H1 (cell line): Measurements from ENCODE around the gene HIBCH. TPM values are rescaled to one million over a fixed set of nuclear protein-coding genes. Genes with fewer than 3 reads are reported as not detected.

ENCODE experiments used
- CTCF ChIA-PET: fragments of 300-600 bp; sonication (Branson Sonifier 250); formaldehyde crosslinking; loops from one replicate; lab custom pipeline; 2021; ENCODE audit not compliant: partially characterized antibody; lab: Charles Lee
- POLR2A ChIA-PET: fragments of 300-600 bp; sonication (Branson Sonifier 250); formaldehyde crosslinking; loops from one replicate; lab custom pipeline; 2021; ENCODE audit warnings: inconsistent platforms; ENCODE audit not compliant: partially characterized antibody; lab: Charles Lee
- DNase-seq, 2 experiments: peaks; one replicate each; pipeline versions ENCODE4 v3.0.0 to v3.0.0-alpha.2; 2010 to 2022; ENCODE audit warnings: low spot score in 2 of 2, low read depth in 1 of 2, mixed read lengths in 1 of 2
- FAIRE-seq: peaks from 2 replicates; lab custom pipeline; 2011; peaks lifted over from hg19 to GRCh38; lab: Jason Lieb, UNC
- H2AFZ ChIP-seq: 2 replicates; pipeline ENCODE4 v1.8.1; 2012; ENCODE audit warnings: low read length, inconsistent platforms
- H2AK5ac ChIP-seq: 2 replicates; pipeline ENCODE4 v1.6.1; 2013; ENCODE audit warnings: low read depth, low read length
- H2BK120ac ChIP-seq: replicated peaks from 2 replicates; pipeline ENCODE3; 2013; ENCODE audit warnings: low read depth, low read length, inconsistent platforms
- H2BK12ac ChIP-seq: 2 replicates; pipeline ENCODE4 v1.6.1; 2013; ENCODE audit warnings: low read depth, low read length
- H2BK15ac ChIP-seq: 2 replicates; pipeline ENCODE4 v1.6.1; 2013; ENCODE audit warnings: low read length
- H2BK20ac ChIP-seq: 2 replicates; pipeline ENCODE4 v1.6.1; 2013; ENCODE audit warnings: low read length
- H2BK5ac ChIP-seq: 2 replicates; pipeline ENCODE4 v1.6.1; 2013; ENCODE audit warnings: low read depth, low read length
- H3K14ac ChIP-seq: 2 replicates; pipeline ENCODE4 v1.6.1; 2013; ENCODE audit warnings: inconsistent platforms; ENCODE audit not compliant: insufficient read length
- H3K18ac ChIP-seq: 2 replicates; pipeline ENCODE4 v1.6.1; 2013; ENCODE audit warnings: low read length; ENCODE audit errors: extremely low read depth
- H3K23ac ChIP-seq: 2 replicates; pipeline ENCODE4 v1.6.1; 2013; ENCODE audit warnings: inconsistent platforms; ENCODE audit not compliant: insufficient read length
- H3K23me2 ChIP-seq: 2 replicates; pipeline ENCODE4 v1.6.1; 2013; ENCODE audit warnings: low read depth, low read length
- H3K27ac ChIP-seq: 2 replicates; pipeline ENCODE4 v1.6.1; 2011; ENCODE audit warnings: low read depth, low read length, inconsistent platforms
- H3K27me3 ChIP-seq, 4 experiments: replicated peaks in 1 of 4; 1 replicate in 1 of 4; 2 replicates in 3 of 4; pipeline versions ENCODE4 v1.6.1 to v1.8.1; 2011 to 2013; ENCODE audit warnings: low read length in 3 of 4, mild to moderate bottlenecking in 3 of 4, inconsistent platforms in 2 of 4, mixed read lengths in 2 of 4, moderate library complexity in 1 of 4; ENCODE audit not compliant: control insufficient read depth in 3 of 4, insufficient read depth in 3 of 4; ENCODE audit errors: extremely low read depth in 1 of 4
- H3K36me3 ChIP-seq, 4 experiments: 2 replicates each; pipeline versions ENCODE4 v1.6.1 to v1.8.1; 2011 to 2013; ENCODE audit warnings: mild to moderate bottlenecking in 4 of 4, low read length in 3 of 4, moderate library complexity in 2 of 4, control low read depth in 1 of 4, inconsistent platforms in 1 of 4; ENCODE audit not compliant: insufficient read depth in 4 of 4, control insufficient read depth in 2 of 4
- H3K4ac ChIP-seq: replicated peaks from 2 replicates; pipeline ENCODE3; 2013; ENCODE audit warnings: low read length, low read depth, mixed read lengths, inconsistent platforms; ENCODE audit not compliant: insufficient read length
- H3K4me1 ChIP-seq, 4 experiments: replicated peaks in 1 of 4; 1 replicate in 1 of 4; 2 replicates in 3 of 4; pipeline versions ENCODE4 v1.6.1 to v1.8.1; 2011 to 2013; ENCODE audit warnings: low read length in 3 of 4, inconsistent platforms in 2 of 4, mixed read lengths in 1 of 4; ENCODE audit not compliant: insufficient read depth in 4 of 4, control insufficient read depth in 3 of 4
- H3K4me2 ChIP-seq, 2 experiments: 2 replicates each; pipeline versions ENCODE4 v1.6.1 to v1.8.1; 2011 to 2013; ENCODE audit warnings: low read depth in 2 of 2, low read length in 2 of 2, control low read depth in 1 of 2, inconsistent platforms in 1 of 2, mild to moderate bottlenecking in 1 of 2; ENCODE audit not compliant: insufficient read depth in 1 of 2
- H3K4me3 ChIP-seq, 4 experiments: fragments of 200-600, 300-600 bp in 1 of 4; sonication (generic), shearing (Covaris generic), sonication (Bioruptor Twin) in 1 of 4; 2 replicates each; pipeline versions ENCODE4 v1.5.1 to v1.8.1; 2011 to 2016; ENCODE audit warnings: low read length in 4 of 4, low read depth in 3 of 4, control low read depth in 2 of 4, inconsistent platforms in 2 of 4, mild to moderate bottlenecking in 2 of 4, mixed read lengths in 1 of 4, moderate library complexity in 1 of 4; ENCODE audit not compliant: insufficient read depth in 2 of 4; ENCODE audit errors: extremely low read depth in 1 of 4
- H3K56ac ChIP-seq: replicated peaks from 2 replicates; pipeline ENCODE3; 2013; ENCODE audit warnings: low read depth, mild to moderate bottlenecking, mixed read lengths, low read length, inconsistent platforms; ENCODE audit not compliant: insufficient read length
- H3K79me1 ChIP-seq: 2 replicates; pipeline ENCODE4 v1.6.1; 2013; ENCODE audit warnings: low read depth, low read length, control low read depth
- H3K79me2 ChIP-seq, 2 experiments: 2 replicates each; pipeline versions ENCODE4 v1.6.1 to v1.8.1; 2012 to 2013; ENCODE audit warnings: low read length in 2 of 2, mild to moderate bottlenecking in 2 of 2, inconsistent platforms in 1 of 2; ENCODE audit not compliant: insufficient read depth in 2 of 2, control insufficient read depth in 1 of 2
- H3K9ac ChIP-seq, 4 experiments: replicated peaks in 1 of 4; 1 replicate in 1 of 4; 2 replicates in 3 of 4; pipeline versions ENCODE4 v1.6.1 to v1.8.1; 2011 to 2013; ENCODE audit warnings: low read depth in 3 of 4, low read length in 3 of 4, control low read depth in 2 of 4, mild to moderate bottlenecking in 2 of 4, moderate library complexity in 2 of 4, inconsistent platforms in 1 of 4; ENCODE audit errors: extremely low read depth in 1 of 4
- H3K9me3 ChIP-seq, 2 experiments: 2 replicates each; pipeline versions ENCODE4 v1.6.1 to v1.8.1; 2012 to 2013; ENCODE audit warnings: mild to moderate bottlenecking in 2 of 2, moderate library complexity in 2 of 2, control low read depth in 1 of 2, inconsistent platforms in 1 of 2, low read depth in 1 of 2, low read length in 1 of 2, mixed read lengths in 1 of 2; ENCODE audit not compliant: insufficient read depth in 2 of 2
- H4K20me1 ChIP-seq, 2 experiments: replicated peaks in 1 of 2; 2 replicates each; pipeline versions ENCODE3 to v1.8.1; 2011 to 2013; ENCODE audit warnings: inconsistent platforms in 2 of 2, low read length in 2 of 2, mild to moderate bottlenecking in 1 of 2; ENCODE audit not compliant: insufficient read depth in 2 of 2, control insufficient read depth in 1 of 2
- H4K5ac ChIP-seq: 2 replicates; pipeline ENCODE4 v1.6.1; 2013; ENCODE audit warnings: low read length, low read depth, mixed read lengths, inconsistent platforms; ENCODE audit not compliant: insufficient read length
- H4K8ac ChIP-seq: 2 replicates; pipeline ENCODE4 v1.8.0; 2013; ENCODE audit warnings: mild to moderate bottlenecking, moderate library complexity, low read length, inconsistent platforms; ENCODE audit not compliant: insufficient read depth; ENCODE audit errors: extremely low read depth
- H4K91ac ChIP-seq: replicated peaks from 2 replicates; pipeline ENCODE3; 2013; ENCODE audit warnings: low read length, mixed read lengths, inconsistent platforms; ENCODE audit not compliant: insufficient read length
- CHD1 ChIP-seq: IDR thresholded peaks from 2 replicates; pipeline ENCODE4 v1.6.1; 2012; ENCODE audit warnings: low read depth, low read length, improper control_type of control experiment
- CREB1 ChIP-seq: IDR thresholded peaks from 2 replicates; pipeline ENCODE4 v1.6.1; 2012; ENCODE audit warnings: inconsistent platforms
- EGR1 ChIP-seq: IDR thresholded peaks from 2 replicates; pipeline ENCODE4 v1.6.1; 2011; ENCODE audit warnings: low read depth, low read length, borderline replicate concordance
- GABPA ChIP-seq: IDR thresholded peaks from 2 replicates; pipeline ENCODE4 v1.6.1; 2011; ENCODE audit warnings: mild to moderate bottlenecking, low read length, moderate library complexity, borderline replicate concordance; ENCODE audit not compliant: insufficient read depth
- JUN ChIP-seq: IDR thresholded peaks from 2 replicates; pipeline ENCODE4 v1.6.1; 2011; ENCODE audit warnings: low read depth, mild to moderate bottlenecking, improper control_type of control experiment, low read length
- TAF7 ChIP-seq: optimal IDR thresholded peaks from 2 replicates; pipeline ENCODE3; 2011; ENCODE audit warnings: low read depth, mild to moderate bottlenecking, inconsistent platforms, low read length, moderate library complexity, borderline replicate concordance
- WGBS, 2 experiments: shearing (Covaris generic) in 1 of 2; methylation state at CpG; one replicate each; pipeline versions ENCODE4 v1.1.6 to v1.1.7; 2013 to 2015; ENCODE audit warnings: low lambda C conversion rate in 2 of 2, mixed read lengths in 2 of 2, inconsistent platforms in 1 of 2, low coverage in 1 of 2, missing lambda C conversion rate in 1 of 2; ENCODE audit not compliant: insufficient replicate concordance in 2 of 2, insufficient coverage in 1 of 2, insufficient read length in 1 of 2; ENCODE audit errors: extremely low coverage in 1 of 2, missing lambda C conversion rate in 1 of 2; 5-methylcytosine and 5-hydroxymethylcytosine counted together
- polyA plus RNA-seq, 7 experiments: library from polyadenylated mRNA; depleted of rRNA in 3 of 7; stranded (reverse) in 5 of 7; unstranded in 2 of 7; fragments of >200 nt in 5 of 7; fragments of 200-250 nt in 2 of 7; gene quantifications; 1 replicate in 5 of 7; 2 replicates in 1 of 7; 4 replicates in 1 of 7; pipeline versions ENCODE4 v1.2.1 to v1.2.3, GENCODE V29; 2011 to 2013; ENCODE audit warnings: missing spikeins in 2 of 7, mixed read lengths in 2 of 7
- total RNA-seq: library from RNA; stranded (reverse); fragmentation: NEBNext Ultra II Directional; extraction: Animal tissue kit (Norgen Biotek cat#: 25700); gene quantifications from 2 replicates; pipeline ENCODE4 v1.2.1, GENCODE V29; 2021
- TF ChIP-seq, protein P1 (sequence below): IDR thresholded peaks from 2 replicates; pipeline ENCODE4 v1.6.1; 2011; ENCODE audit warnings: low read depth, mild to moderate bottlenecking, low read length; ENCODE audit not compliant: insufficient read depth

HIBCH gene
- total and polyA plus RNA-seq, 2 of the 8 experiments (the other 6 are each of a cell fraction or from before 2014, with no cell fraction given) = 7.5 to 31.8 TPM

DNA sequence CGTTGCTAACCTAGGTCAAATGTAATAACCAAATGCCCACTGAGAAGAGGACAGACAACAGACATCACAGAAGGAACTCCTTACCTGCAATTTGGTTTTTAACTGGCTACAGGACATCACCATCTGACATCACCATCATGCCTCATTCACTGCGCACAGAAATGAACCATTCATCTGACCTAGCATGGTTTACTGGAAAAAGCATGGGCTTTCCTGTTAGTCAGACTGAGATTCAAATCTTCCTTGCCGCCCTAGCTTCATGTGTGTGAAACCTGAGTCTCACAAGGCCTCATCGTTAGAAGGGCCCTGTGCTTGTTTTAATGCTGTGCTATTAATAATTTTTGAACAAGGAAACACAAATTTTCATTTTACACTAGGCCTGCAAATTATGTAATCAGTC lies 1.1 kb upstream of the HIBCH start:
- 96% methylated on average over 4 of the region's 4 CpGs; no CpG with 5 or more reads in 1 of the 2 experiments for WGBS, 2 experiments
- FAIRE-seq = no peak
- H3K9ac ChIP-seq = no peak overlapping the region

More for the DNA sequence above, 1.1 kb upstream of the HIBCH start:
- Histone ChIP-seq H2AFZ (peak overlapping the region; percentile 99), H3K4me2 (no peak overlapping the region), H3K18ac (no peak overlapping the region), H3K23ac (no peak overlapping the region), H3K27ac (no peak overlapping the region), H2AK5ac (no peak overlapping the region), H2BK20ac (no peak overlapping the region), H3K14ac (no peak overlapping the region), H3K27me3 (no peaks in the 10 kb centered on the region), H2BK15ac (no peak overlapping the region), H3K9me3 (no peaks in the 10 kb centered on the region), H3K79me2 (peaks cover 0 to 25% of the 10 kb centered on the region in 2 experiments; a peak in 2 of 4 replicates), H4K8ac (no peak overlapping the region), H3K56ac (no peak overlapping the region), H3K23me2 (peaks cover 5% of the 10 kb centered on the region; the same call in 1 of the 2 replicates), H2BK5ac (no peak overlapping the region), H3K4ac (no peak overlapping the region)
- DNase-seq = no peak
- CTCF ChIA-PET = interaction anchor here (1.0 to 2.4 kb wide), 9 partner anchors 8 to 835 kb away, joined by 3 to 12 read pairs (median 3); a partner anchor contains a TSS
- TF ChIP-seq JUN = no peak
- TF ChIP-seq, protein P1, sequence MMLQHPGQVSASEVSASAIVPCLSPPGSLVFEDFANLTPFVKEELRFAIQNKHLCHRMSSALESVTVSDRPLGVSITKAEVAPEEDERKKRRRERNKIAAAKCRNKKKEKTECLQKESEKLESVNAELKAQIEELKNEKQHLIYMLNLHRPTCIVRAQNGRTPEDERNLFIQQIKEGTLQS = no peak
- TF ChIP-seq EGR1 = no peak
- TF ChIP-seq CREB1 = no peak
- no peak for TF ChIP-seq CHD1
- TF ChIP-seq GABPA = no peak
- TF ChIP-seq TAF7 = no peak
- TF ChIP-seq, all 59 proteins: peak for 0
- H3K4me3 ChIP-seq = no peak overlapping the region
- no peak overlapping the region for H4K5ac ChIP-seq
- no peak overlapping the region for H4K91ac ChIP-seq
- H4K20me1 ChIP-seq = peaks cover 0 to 3% of the 10 kb centered on the region in 2 experiments
- no peak overlapping the region for H2BK12ac ChIP-seq
- POLR2A ChIA-PET = interaction anchor here (0.6 to 1.7 kb wide), 3 partner anchors 75 to 260 kb away, joined by 3 to 4 read pairs (median 3); no protein-coding TSS in a partner anchor
- no peaks in the 10 kb centered on the region for H3K79me1 ChIP-seq
- H3K4me1 ChIP-seq = peaks cover 0 to 5% (median 0%) of the 10 kb centered on the region in 4 experiments; a peak in 2 of 7 replicates
- H2BK120ac ChIP-seq = no peak overlapping the region
- H3K36me3 ChIP-seq = no peaks in the 10 kb centered on the region
